ENCODE results near the gene IDI1.

Gene IDI1

GRCh38 chr10:1057106-1057657, 8.3 kb upstream of the IDI1 start:
- Mint-ChIP-seq H3K4me3 (peak overlapping the region; percentile 99), H3K27me3 (no peaks in the 10 kb centered on the region), H3K4me1 (peaks cover 82% of the 10 kb centered on the region), H3K36me3 (ENCODE audit: insufficient read depth) (peaks cover 32% of the 10 kb centered on the region), H3K27ac (ENCODE audit: low read depth) (peak overlapping the region; percentile 93), H3K9me3 (no peaks in the 10 kb centered on the region)
- no peak for DNase-seq (ENCODE audit: low spot score in 2 of 2)
- ATAC-seq (replicated peaks; ENCODE audit: extremely low read depth, poor library complexity, severe bottlenecking) = peak; percentile 10

GRCh38 chr10:1056326-1057105, 7.6 kb upstream of the IDI1 start, which contains the start of gene WDR37:
Gene WDR37, plus strand, starts transcription at chr10:1056385. Its CDS starts 15,771 bp downstream, at chr10:1072156.
- H3K4me3 Mint-ChIP-seq = peak within 1 kb of the TSS; percentile 99
- H3K9me3 Mint-ChIP-seq = no peaks in the 10 kb centered on the region
- ATAC-seq (replicated peaks; ENCODE audit: extremely low read depth, poor library complexity, severe bottlenecking) (peak; percentile 94), DNase-seq (ENCODE audit: low spot score in 2 of 2) (peak; percentile 74 to 84)
- H3K36me3 Mint-ChIP-seq (ENCODE audit: insufficient read depth) = peaks cover 30% of the 10 kb centered on the region
- peaks cover 78% of the 10 kb centered on the region for H3K4me1 Mint-ChIP-seq
- H3K27me3 Mint-ChIP-seq = no peaks in the 10 kb centered on the region
- H3K27ac Mint-ChIP-seq (ENCODE audit: low read depth) = peak within 1 kb of the TSS; percentile 93

GRCh38 chr10:1054684-1055083, 5.8 kb upstream of the IDI1 start:
- Mint-ChIP-seq H3K9me3 (no peaks in the 10 kb centered on the region), H3K4me3 (peak overlapping the region; percentile 99), H3K36me3 (ENCODE audit: insufficient read depth) (peaks cover 30% of the 10 kb centered on the region), H3K27me3 (no peaks in the 10 kb centered on the region), H3K27ac (ENCODE audit: low read depth) (peak overlapping the region; percentile 93), H3K4me1 (peaks cover 67% of the 10 kb centered on the region)
- DNase-seq (ENCODE audit: low spot score in 2 of 2) = no peak
- ATAC-seq (replicated peaks; ENCODE audit: extremely low read depth, poor library complexity, severe bottlenecking) = no peak

GRCh38 chr10:1050554-1050953, 1.6 kb upstream of the IDI1 start:
- Mint-ChIP-seq H3K27ac (ENCODE audit: low read depth) (peak overlapping the region; percentile 98), H3K4me3 (peak overlapping the region; percentile 92), H3K27me3 (no peaks in the 10 kb centered on the region), H3K36me3 (ENCODE audit: insufficient read depth) (peaks cover 42% of the 10 kb centered on the region), H3K9me3 (no peaks in the 10 kb centered on the region), H3K4me1 (peaks cover 56% of the 10 kb centered on the region)
- ATAC-seq (replicated peaks; ENCODE audit: extremely low read depth, poor library complexity, severe bottlenecking) (no peak), DNase-seq (ENCODE audit: low spot score in 2 of 2) (no peak)

- H3K36me3 Mint-ChIP-seq (ENCODE audit: insufficient read depth) = peaks cover 44% of the 10 kb centered on the region
- H3K27me3 Mint-ChIP-seq = no peaks in the 10 kb centered on the region
- DNase-seq (ENCODE audit: low spot score in 2 of 2) (no peak), ATAC-seq (replicated peaks; ENCODE audit: extremely low read depth, poor library complexity, severe bottlenecking) (no peak)
- peaks cover 56% of the 10 kb centered on the region for H3K4me1 Mint-ChIP-seq
- H3K4me3 Mint-ChIP-seq = peak overlapping the region; percentile 92
- no peaks in the 10 kb centered on the region for H3K9me3 Mint-ChIP-seq
- H3K27ac Mint-ChIP-seq (ENCODE audit: low read depth) = peak overlapping the region; percentile 98
Observed at GRCh38 chr10:1050145-1050544, 1.2 kb upstream of the IDI1 start.

GRCh38 chr10:1049425-1049958, 573 bp upstream of the IDI1 start:
- H3K36me3 Mint-ChIP-seq (ENCODE audit: insufficient read depth) = peaks cover 48% of the 10 kb centered on the region
- peaks cover 56% of the 10 kb centered on the region for H3K4me1 Mint-ChIP-seq
- peak overlapping the region; percentile 98 for H3K27ac Mint-ChIP-seq (ENCODE audit: low read depth)
- ATAC-seq (replicated peaks; ENCODE audit: extremely low read depth, poor library complexity, severe bottlenecking) (no peak), DNase-seq (ENCODE audit: low spot score in 2 of 2) (no peak)
- H3K9me3 Mint-ChIP-seq = no peaks in the 10 kb centered on the region
- H3K4me3 Mint-ChIP-seq = peak overlapping the region; percentile 92
- H3K27me3 Mint-ChIP-seq = no peaks in the 10 kb centered on the region

- Mint-ChIP-seq H3K4me3 (peak overlapping the region; percentile 92), H3K27me3 (no peaks in the 10 kb centered on the region)
Observed at GRCh38 chr10:1048349-1048731, 579 bp downstream of the IDI1 start.

GRCh38 chr10:1047937-1048336, 982 bp downstream of the IDI1 start:
- H3K36me3 Mint-ChIP-seq (ENCODE audit: insufficient read depth) = peaks cover 59% of the 10 kb centered on the region
- H3K9me3 Mint-ChIP-seq = no peaks in the 10 kb centered on the region
- ATAC-seq (replicated peaks; ENCODE audit: extremely low read depth, poor library complexity, severe bottlenecking) (no peak), DNase-seq (ENCODE audit: low spot score in 2 of 2) (no peak)
- H3K4me1 Mint-ChIP-seq = peaks cover 56% of the 10 kb centered on the region
- peak overlapping the region; percentile 98 for H3K27ac Mint-ChIP-seq (ENCODE audit: low read depth)
- H3K4me3 Mint-ChIP-seq = peak overlapping the region; percentile 92
- H3K27me3 Mint-ChIP-seq = no peaks in the 10 kb centered on the region

More at GRCh38 chr10:1048349-1048731, 579 bp downstream of the IDI1 start:
- Mint-ChIP-seq H3K36me3 (ENCODE audit: insufficient read depth) (peaks cover 58% of the 10 kb centered on the region), H3K27ac (ENCODE audit: low read depth) (peak overlapping the region; percentile 98), H3K9me3 (no peaks in the 10 kb centered on the region), H3K4me1 (peaks cover 56% of the 10 kb centered on the region)
- peak; percentile 20 for ATAC-seq (replicated peaks; ENCODE audit: extremely low read depth, poor library complexity, severe bottlenecking)
- DNase-seq (ENCODE audit: low spot score in 2 of 2) = peak in 1 of 2 donors; percentile 69

- Mint-ChIP-seq H3K36me3 (ENCODE audit: insufficient read depth) (peaks cover 64% of the 10 kb centered on the region), H3K4me3 (peak overlapping the region; percentile 75), H3K4me1 (peaks cover 39% of the 10 kb centered on the region), H3K27me3 (no peaks in the 10 kb centered on the region), H3K27ac (ENCODE audit: low read depth) (peak overlapping the region; percentile 88), H3K9me3 (no peaks in the 10 kb centered on the region)
- ATAC-seq (replicated peaks; ENCODE audit: extremely low read depth, poor library complexity, severe bottlenecking) (no peak), DNase-seq (ENCODE audit: low spot score in 2 of 2) (no peak)
Observed at GRCh38 chr10:1045415-1045814, 3.5 kb downstream of the IDI1 start.

GRCh38 chr10:1044964-1045363, 4.0 kb downstream of the IDI1 start:
- ATAC-seq (replicated peaks; ENCODE audit: extremely low read depth, poor library complexity, severe bottlenecking) = no peak
- no peak for DNase-seq (ENCODE audit: low spot score in 2 of 2)
- H3K4me1 Mint-ChIP-seq = peaks cover 38% of the 10 kb centered on the region
- H3K27ac Mint-ChIP-seq (ENCODE audit: low read depth) = peak overlapping the region; percentile 88
- peak overlapping the region; percentile 75 for H3K4me3 Mint-ChIP-seq
- H3K27me3 Mint-ChIP-seq = no peaks in the 10 kb centered on the region
- H3K36me3 Mint-ChIP-seq (ENCODE audit: insufficient read depth) = peaks cover 68% of the 10 kb centered on the region
- H3K9me3 Mint-ChIP-seq = no peaks in the 10 kb centered on the region

- ATAC-seq (replicated peaks; ENCODE audit: extremely low read depth, poor library complexity, severe bottlenecking) = no peak
- peaks cover 66% of the 10 kb centered on the region for H3K36me3 Mint-ChIP-seq (ENCODE audit: insufficient read depth)
- no peak for DNase-seq (ENCODE audit: low spot score in 2 of 2)
- peak overlapping the region; percentile 75 for H3K4me3 Mint-ChIP-seq
- H3K27ac Mint-ChIP-seq (ENCODE audit: low read depth) = peak overlapping the region; percentile 88
- peaks cover 38% of the 10 kb centered on the region for H3K4me1 Mint-ChIP-seq
- H3K9me3 Mint-ChIP-seq = no peaks in the 10 kb centered on the region
- H3K27me3 Mint-ChIP-seq = no peaks in the 10 kb centered on the region
Observed at GRCh38 chr10:1044146-1044545, 4.8 kb downstream of the IDI1 start.

- DNase-seq (ENCODE audit: low spot score in 2 of 2) (no peak), ATAC-seq (replicated peaks; ENCODE audit: extremely low read depth, poor library complexity, severe bottlenecking) (peak; percentile 35)
- Mint-ChIP-seq H3K27me3 (no peaks in the 10 kb centered on the region), H3K9me3 (no peaks in the 10 kb centered on the region), H3K27ac (ENCODE audit: low read depth) (peak overlapping the region; percentile 88), H3K4me3 (peak overlapping the region; percentile 75), H3K4me1 (peaks cover 38% of the 10 kb centered on the region), H3K36me3 (ENCODE audit: insufficient read depth) (peaks cover 61% of the 10 kb centered on the region)
Observed at GRCh38 chr10:1043532-1043995, 5.4 kb downstream of the IDI1 start.

- DNase-seq (ENCODE audit: low spot score in 2 of 2) (no peak), ATAC-seq (replicated peaks; ENCODE audit: extremely low read depth, poor library complexity, severe bottlenecking) (no peak)
- Mint-ChIP-seq H3K9me3 (no peaks in the 10 kb centered on the region), H3K27ac (ENCODE audit: low read depth) (no peak overlapping the region), H3K36me3 (ENCODE audit: insufficient read depth) (peaks cover 57% of the 10 kb centered on the region), H3K4me1 (peaks cover 26% of the 10 kb centered on the region), H3K27me3 (no peaks in the 10 kb centered on the region), H3K4me3 (no peak overlapping the region)
Observed at GRCh38 chr10:1041514-1041913, 7.4 kb downstream of the IDI1 start.
